GM12873 (cell line): ENCODE measurements around the gene POLR2M.

Experiments used
- TF ChIP-seq, protein P1 (sequence below): IDR thresholded peaks from 2 replicates; pipeline ENCODE4 v1.5.1; 2012; ENCODE audit warnings: low read depth, mild to moderate bottlenecking, moderate library complexity, low read length, control low read depth; ENCODE audit not compliant: insufficient read depth; ENCODE audit errors: missing control alignments

The POLR2M gene

GRCh38 chr15:57692709-57693108 is 13.8 kb upstream of the POLR2M start:
- TF ChIP-seq, protein P1, sequence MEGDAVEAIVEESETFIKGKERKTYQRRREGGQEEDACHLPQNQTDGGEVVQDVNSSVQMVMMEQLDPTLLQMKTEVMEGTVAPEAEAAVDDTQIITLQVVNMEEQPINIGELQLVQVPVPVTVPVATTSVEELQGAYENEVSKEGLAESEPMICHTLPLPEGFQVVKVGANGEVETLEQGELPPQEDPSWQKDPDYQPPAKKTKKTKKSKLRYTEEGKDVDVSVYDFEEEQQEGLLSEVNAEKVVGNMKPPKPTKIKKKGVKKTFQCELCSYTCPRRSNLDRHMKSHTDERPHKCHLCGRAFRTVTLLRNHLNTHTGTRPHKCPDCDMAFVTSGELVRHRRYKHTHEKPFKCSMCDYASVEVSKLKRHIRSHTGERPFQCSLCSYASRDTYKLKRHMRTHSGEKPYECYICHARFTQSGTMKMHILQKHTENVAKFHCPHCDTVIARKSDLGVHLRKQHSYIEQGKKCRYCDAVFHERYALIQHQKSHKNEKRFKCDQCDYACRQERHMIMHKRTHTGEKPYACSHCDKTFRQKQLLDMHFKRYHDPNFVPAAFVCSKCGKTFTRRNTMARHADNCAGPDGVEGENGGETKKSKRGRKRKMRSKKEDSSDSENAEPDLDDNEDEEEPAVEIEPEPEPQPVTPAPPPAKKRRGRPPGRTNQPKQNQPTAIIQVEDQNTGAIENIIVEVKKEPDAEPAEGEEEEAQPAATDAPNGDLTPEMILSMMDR, result no peak

GRCh38 chr15:57694279-57694678 is 12.2 kb upstream of the POLR2M start:
- TF ChIP-seq, protein P1, result no peak

- TF ChIP-seq, protein P1, result no peak
These were observed 10.4 kb upstream of the POLR2M start for GRCh38 chr15:57696146-57696545.

DNA sequence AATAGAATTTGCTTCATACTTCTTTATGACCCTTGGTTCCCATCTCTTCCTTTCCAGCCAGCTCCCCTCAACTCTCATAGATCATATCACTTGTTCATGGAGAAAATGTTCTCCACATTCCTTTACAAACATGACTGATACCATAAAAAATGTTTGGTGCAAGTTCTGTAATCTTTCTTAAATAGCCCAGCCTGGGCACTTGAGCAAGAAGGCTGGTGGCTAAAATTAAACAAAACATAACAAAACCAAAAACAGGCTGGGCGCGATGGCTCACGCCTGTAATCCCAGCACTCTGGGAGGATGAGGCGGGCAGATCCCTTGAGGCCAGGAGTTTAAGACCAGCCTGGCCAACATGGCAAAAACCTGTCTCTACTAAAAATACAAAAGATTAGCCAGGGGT is 8.9 kb upstream of the POLR2M start:
- TF ChIP-seq, protein P1, result no peak

DNA sequence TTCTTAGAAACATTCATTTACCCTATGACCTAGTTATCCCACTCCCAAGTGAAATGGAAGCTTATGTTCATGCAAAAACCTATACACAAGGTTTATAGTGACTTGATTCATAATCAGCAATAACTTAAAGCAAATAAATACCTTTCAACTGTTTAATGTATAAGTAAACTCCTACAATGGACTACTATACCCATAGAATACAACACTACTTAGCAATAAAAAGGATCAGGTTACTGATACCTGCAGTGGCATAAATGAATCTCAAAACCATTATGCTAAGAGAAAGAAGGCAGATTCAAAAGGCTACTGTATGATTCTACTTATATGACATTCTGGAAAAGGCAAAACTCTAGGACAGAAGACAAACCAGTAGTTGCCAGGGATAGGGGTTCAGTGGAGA is 8.3 kb upstream of the POLR2M start:
- TF ChIP-seq, protein P1, result no peak

- TF ChIP-seq, protein P1, result no peak
These were observed 7.5 kb upstream of the POLR2M start for GRCh38 chr15:57698991-57699390.

DNA sequence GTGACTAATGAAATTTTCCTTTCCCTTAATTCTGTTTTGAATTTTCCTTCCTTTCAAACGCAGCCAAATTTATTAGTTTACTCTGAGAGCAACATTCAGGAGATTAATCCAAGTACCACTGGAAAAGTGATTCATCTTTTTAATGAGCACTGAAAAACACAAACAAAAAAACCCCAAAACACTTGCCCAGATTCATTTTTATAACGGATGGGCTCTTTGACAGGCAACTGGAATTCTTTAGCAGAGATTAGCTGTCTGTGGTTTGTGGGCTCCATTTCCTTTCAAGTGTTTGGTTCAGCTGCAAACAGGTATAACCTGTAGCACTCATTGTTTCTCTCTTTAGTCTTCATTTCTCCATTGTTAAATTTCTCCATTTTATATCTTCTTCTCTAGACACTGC is 3.1 kb upstream of the POLR2M start:
- TF ChIP-seq, protein P1, result no peak
